GM23248 (cell line): ENCODE results near the gene CAMK2N1.

ENCODE experiments used
- EZH2 ChIP-seq: fragments of 200-600 bp; sonication (generic); IDR thresholded peaks from 2 replicates; pipeline ENCODE4 v1.6.1; 2018; ENCODE audit warnings: antibody characterized with exemption, mild to moderate bottlenecking; ENCODE audit not compliant: insufficient read depth, poor library complexity, severe bottlenecking
- EZH2phosphoT487 ChIP-seq: fragments of 200-600 bp; sonication (generic); IDR thresholded peaks from 2 replicates; pipeline ENCODE4 v1.6.1; 2018; ENCODE audit warnings: antibody characterized with exemption, moderate library complexity, mild to moderate bottlenecking, low read depth; ENCODE audit not compliant: insufficient read depth

GRCh38 chr1:20437640-20438039 lies 48.4 kb downstream of the CAMK2N1 start:
- TF ChIP-seq EZH2phosphoT487 (no peak), EZH2 (no peak)
